HG03571 (cell line): Measurements from ENCODE around the gene NEK1.

Source experiments
- ATAC-seq: cut with Tn5 transposase; IDR thresholded peaks from one replicate; pipeline ENCODE4 v1.9.1; 2021; ENCODE audit not compliant: unreplicated experiment

NEK1 gene

GRCh38 chr4:169376421-169376820 is 236.0 kb downstream of the NEK1 start:
- no peak for ATAC-seq

DNA sequence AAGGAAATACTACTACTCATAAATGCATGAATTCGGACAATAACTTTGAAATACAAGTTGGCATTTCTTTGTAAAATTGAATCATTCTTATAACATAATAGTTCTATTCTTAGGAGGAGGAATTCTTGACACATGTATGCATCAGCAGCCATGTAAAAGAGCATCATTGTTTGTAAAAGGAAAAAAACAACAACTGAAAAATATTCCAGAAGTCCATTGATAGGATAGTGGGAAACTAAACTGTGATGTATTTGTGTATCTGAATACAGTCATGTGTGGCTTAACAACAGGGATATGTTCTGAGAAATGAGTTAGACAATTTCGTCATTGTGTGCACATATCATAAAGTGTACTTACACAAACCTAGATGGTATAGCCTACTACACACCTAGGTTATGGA is 239.6 kb downstream of the NEK1 start:
- ATAC-seq: no peak

GRCh38 chr4:169369634-169370033 is 242.7 kb downstream of the NEK1 start:
- no peak for ATAC-seq

- ATAC-seq: no peak
Observed at GRCh38 chr4:169367826-169368225, 244.6 kb downstream of the NEK1 start.

DNA sequence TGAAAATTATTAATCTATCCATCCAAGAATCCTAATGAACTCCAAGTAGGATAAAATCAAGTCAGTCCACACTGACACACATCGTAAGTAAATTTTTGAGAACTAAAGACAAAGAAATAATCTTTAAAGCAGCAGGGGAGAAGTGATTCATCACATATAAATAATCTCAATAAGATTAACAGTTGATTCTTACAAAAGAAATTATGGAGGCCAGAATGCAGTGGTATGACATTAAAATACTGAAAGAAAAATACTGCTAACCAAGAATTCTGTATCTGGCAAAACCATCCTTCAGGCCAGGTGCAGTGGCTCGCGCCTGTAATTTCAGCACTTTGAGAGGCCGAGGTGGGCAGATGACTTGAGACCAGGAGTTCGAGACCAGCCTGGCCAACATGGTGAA is 245.6 kb downstream of the NEK1 start:
- no peak for ATAC-seq

DNA sequence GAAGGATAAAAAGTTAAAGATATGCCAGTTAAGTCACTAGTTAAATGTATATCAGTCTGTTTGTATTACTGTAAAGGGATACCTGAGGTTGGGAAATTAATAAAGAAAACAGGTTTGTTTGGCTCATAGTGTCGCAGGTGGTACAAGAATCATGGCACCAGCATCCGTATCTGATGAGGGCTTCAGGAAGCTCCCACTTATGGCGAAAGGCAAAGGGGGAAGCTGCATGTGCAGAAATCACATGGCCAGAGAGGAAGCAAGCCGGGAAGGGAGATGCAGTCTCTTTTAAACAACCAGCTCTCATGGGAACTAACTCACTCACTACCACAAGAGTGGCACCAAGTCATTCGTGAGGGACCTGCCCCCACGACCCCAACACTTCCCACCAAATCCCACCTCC is 249.8 kb downstream of the NEK1 start:
- no peak for ATAC-seq

DNA sequence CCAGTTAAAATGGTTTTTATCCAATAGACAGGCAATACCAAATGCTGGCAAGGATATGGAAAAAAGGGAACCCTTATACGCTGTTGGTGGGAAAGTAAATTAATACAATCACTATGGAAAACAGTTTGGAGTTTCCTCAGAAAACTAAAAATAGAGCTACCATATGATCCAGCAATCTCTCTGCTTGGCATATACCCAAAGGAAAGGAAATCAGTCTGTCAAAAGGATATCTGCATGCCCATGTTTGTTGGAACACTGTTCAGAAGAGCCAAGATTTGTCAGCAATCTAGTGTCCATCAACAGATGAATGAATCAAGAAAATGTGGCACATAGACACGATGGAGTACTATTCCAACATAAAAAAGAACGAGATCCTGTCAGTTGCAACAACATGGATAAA is 250.6 kb downstream of the NEK1 start:
- no peak for ATAC-seq

GRCh38 chr4:169359961-169360360 is 252.4 kb downstream of the NEK1 start:
- ATAC-seq: no peak

- ATAC-seq: no peak
Observed at GRCh38 chr4:169352360-169352759, 260.0 kb downstream of the NEK1 start.

DNA sequence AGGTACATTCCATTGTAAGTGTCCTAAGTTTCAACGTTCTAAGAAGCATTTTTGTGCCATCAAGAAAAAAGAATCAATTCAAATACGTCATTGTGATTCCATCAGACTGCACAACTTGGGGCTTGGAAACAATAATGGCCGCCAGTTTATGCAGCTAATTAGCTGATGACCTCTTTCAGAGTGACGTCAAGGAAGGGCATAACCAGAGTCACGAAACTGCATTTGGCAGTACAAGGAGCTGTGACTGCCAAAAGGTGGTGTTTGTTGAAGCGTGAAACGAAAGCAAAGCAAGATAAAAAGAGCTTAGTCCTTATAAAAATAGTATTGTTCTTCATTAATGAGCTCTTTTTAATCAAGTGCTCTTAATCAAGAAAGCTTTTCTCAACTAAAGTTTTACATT is 260.5 kb downstream of the NEK1 start:
- ATAC-seq: no peak

DNA sequence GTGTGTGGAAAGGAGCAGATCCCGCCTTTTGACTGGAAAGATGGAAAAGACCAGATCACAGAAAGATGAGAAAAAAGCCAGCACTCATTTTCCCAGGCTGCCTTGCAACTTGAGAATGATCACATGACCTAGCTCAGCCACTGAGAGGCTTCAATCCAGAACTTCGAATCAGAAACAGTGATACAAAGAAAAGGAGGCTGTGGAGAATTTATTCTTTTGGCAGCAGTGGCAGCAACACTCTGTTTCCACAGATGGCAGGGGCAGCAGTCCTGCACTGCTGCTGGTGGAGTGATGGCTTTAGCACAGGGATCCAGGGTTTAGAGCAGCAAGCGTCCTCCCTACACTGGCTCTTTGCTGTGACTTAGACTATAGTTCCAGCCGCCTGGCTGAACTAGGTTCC is 263.8 kb downstream of the NEK1 start:
- ATAC-seq: no peak

- no peak for ATAC-seq
Observed at GRCh38 chr4:169346840-169347239, 265.5 kb downstream of the NEK1 start.

DNA sequence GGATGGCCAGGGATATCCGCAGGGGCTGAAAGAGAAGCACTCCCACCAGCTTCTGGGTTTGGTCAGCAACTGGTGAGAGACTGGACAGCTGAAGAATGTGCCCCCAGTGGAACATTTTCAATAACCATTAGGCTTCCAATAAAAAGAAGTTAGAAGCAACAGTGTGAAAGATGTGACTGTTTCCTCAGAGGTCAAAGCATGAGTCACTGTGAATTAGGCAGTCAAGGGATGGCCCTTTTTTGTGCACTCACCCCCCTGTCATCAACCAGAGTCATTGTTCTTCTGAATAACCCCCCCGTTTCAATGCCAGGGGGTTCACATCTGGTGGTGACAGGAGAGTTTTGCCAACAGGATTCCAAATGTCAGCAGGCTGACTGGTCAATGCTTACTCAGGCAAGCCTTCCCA is 267.1 kb downstream of the NEK1 start:
- ATAC-seq: no peak
